ENCODE results near the gene CLASP1.

CLASP1 gene

GRCh38 chr2:121634354-121635307 lies 14.6 kb downstream of the CLASP1 start:
- no peak for TF ChIP-seq CTCF (IDR thresholded peaks at IDR 0.05; ENCODE audit: extremely low read depth, missing control alignments)
- DNase-seq (ENCODE audit: low spot score), result no peak

- TF ChIP-seq CTCF (IDR thresholded peaks at IDR 0.05; ENCODE audit: extremely low read depth, missing control alignments), result no peak
- no peak for DNase-seq (ENCODE audit: low spot score)
These were observed 15.8 kb downstream of the CLASP1 start for GRCh38 chr2:121633463-121633862.

GRCh38 chr2:121627525-121628050 lies 21.7 kb downstream of the CLASP1 start:
- DNase-seq (ENCODE audit: low spot score), result no peak
- TF ChIP-seq CTCF (IDR thresholded peaks at IDR 0.05; ENCODE audit: extremely low read depth, missing control alignments), result no peak

GRCh38 chr2:121626777-121627524 lies 22.3 kb downstream of the CLASP1 start:
- no peak for TF ChIP-seq CTCF (IDR thresholded peaks at IDR 0.05; ENCODE audit: extremely low read depth, missing control alignments)
- DNase-seq (ENCODE audit: low spot score), result no peak

GRCh38 chr2:121625953-121626352 lies 23.3 kb downstream of the CLASP1 start:
- DNase-seq (ENCODE audit: low spot score), result no peak
- TF ChIP-seq CTCF (IDR thresholded peaks at IDR 0.05; ENCODE audit: extremely low read depth, missing control alignments), result no peak

GRCh38 chr2:121617042-121617599 lies 32.1 kb downstream of the CLASP1 start:
- no peak for DNase-seq (ENCODE audit: low spot score)
- TF ChIP-seq CTCF (IDR thresholded peaks at IDR 0.05; ENCODE audit: extremely low read depth, missing control alignments), result no peak
